Stimulated activated CD4-positive, alpha-beta T cell treated with anti-CD3 and anti-CD28 coated beads, Interleukin-1b, Interleukin-23, amount 100 ng/mL, for 24 hours (primary cell): ENCODE results near the gene TSPAN4.

Experiments
- DNase-seq, 4 experiments: peaks; one replicate each; pipeline ENCODE4 v3.0.0-alpha.2; 2020; ENCODE audit warnings: low read depth in 4 of 4, low spot score in 1 of 4

TSPAN4 gene

GRCh38 chr11:883527-883926, 40.9 kb downstream of the TSPAN4 start:
- DNase-seq = no peak

GRCh38 chr11:884578-885070, 42.0 kb downstream of the TSPAN4 start:
- DNase-seq = no peak

- DNase-seq = no peak
Observed at GRCh38 chr11:886568-886967, 43.9 kb downstream of the TSPAN4 start.

- no peak for DNase-seq
Observed at GRCh38 chr11:887589-887988, 44.9 kb downstream of the TSPAN4 start.

GRCh38 chr11:888310-889212, 45.9 kb downstream of the TSPAN4 start:
- DNase-seq = no peak

- no peak for DNase-seq
Observed at GRCh38 chr11:889257-889656, 46.6 kb downstream of the TSPAN4 start.

GRCh38 chr11:889687-890475, 47.2 kb downstream of the TSPAN4 start:
- DNase-seq = no peak

GRCh38 chr11:890794-891540, 48.3 kb downstream of the TSPAN4 start:
- DNase-seq = no peak

- no peak for DNase-seq
Observed at GRCh38 chr11:893008-893654, 50.5 kb downstream of the TSPAN4 start.

GRCh38 chr11:894575-895201, 52.0 kb downstream of the TSPAN4 start:
- no peak for DNase-seq

- no peak for DNase-seq
Observed at GRCh38 chr11:895331-896110, 52.9 kb downstream of the TSPAN4 start.

GRCh38 chr11:897253-898142, 54.8 kb downstream of the TSPAN4 start:
- DNase-seq = no peak

- no peak for DNase-seq
Observed at GRCh38 chr11:898143-898511, 55.5 kb downstream of the TSPAN4 start.

GRCh38 chr11:898540-899190, 56.0 kb downstream of the TSPAN4 start:
- no peak for DNase-seq

GRCh38 chr11:899724-900123, 57.1 kb downstream of the TSPAN4 start:
- no peak for DNase-seq

- no peak for DNase-seq
Observed at GRCh38 chr11:900545-900944, 57.9 kb downstream of the TSPAN4 start.

GRCh38 chr11:901452-902061, 58.9 kb downstream of the TSPAN4 start:
- no peak for DNase-seq

GRCh38 chr11:904380-904779, 61.7 kb downstream of the TSPAN4 start:
- DNase-seq = no peak
